Fibroblast of villous mesenchyme (primary cell): ENCODE data around the gene HADH. TPM values are rescaled to one million over a fixed set of nuclear protein-coding genes. Genes with fewer than 3 reads are reported as not detected.

Source experiments
- DNase-seq: peaks from one replicate; pipeline ENCODE4 v3.0.0-alpha.2; 2010; ENCODE audit warnings: low read depth
- H3K4me3 ChIP-seq: 2 replicates; pipeline ENCODE4 v1.5.1; 2011; ENCODE audit warnings: low read depth, mild to moderate bottlenecking, low read length
- total RNA-seq: library from RNA; depleted of rRNA; stranded (reverse); fragments of >200 nt; gene quantifications from 2 replicates; pipeline ENCODE4 v1.2.3, GENCODE V29; 2012
- TF ChIP-seq, protein P1 (sequence below): IDR thresholded peaks from 2 replicates; pipeline ENCODE4 v1.5.1; 2012; ENCODE audit warnings: low read depth, mild to moderate bottlenecking, low read length; ENCODE audit not compliant: insufficient read depth

The HADH gene
- total RNA-seq, 1 donor, result 11.2 TPM

DNA sequence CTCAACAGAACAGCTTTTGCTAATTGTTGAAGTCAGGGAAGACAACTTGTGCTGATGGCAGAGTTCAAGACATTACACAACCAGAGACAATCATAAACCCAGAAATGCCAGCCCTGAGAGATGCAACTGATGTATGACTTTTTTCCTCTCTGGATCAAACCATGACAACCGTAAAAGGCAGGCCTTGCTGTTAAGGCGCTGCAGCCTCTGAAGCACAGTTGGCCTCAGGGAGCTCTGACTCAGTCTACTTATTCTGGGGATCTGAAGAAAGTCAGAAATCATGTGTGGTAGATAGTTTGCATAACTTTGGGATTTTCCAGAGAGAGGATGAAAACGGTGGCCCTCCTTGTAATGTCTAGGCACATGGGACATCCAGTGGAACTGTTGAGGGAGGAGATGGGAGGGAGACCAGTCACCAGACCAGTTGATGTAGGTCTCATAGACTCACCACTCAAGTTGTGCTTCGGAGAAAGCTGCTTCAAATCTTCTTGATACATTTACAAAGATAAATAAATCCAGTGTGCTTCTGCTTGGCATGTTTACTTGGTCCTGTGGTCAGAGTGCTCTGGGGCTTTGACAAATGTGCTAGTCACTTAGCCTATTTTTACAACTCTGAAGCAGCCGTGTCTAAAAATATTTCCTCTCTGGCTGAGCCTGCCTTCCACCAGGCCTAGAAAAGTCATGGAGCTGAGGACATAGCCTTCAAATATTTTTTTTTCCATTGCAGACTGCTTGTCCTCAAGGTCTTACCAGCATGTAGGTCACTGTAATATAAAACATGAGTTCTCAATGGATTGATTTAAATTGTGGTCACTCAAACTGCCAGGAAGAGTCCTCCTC, 7.5 kb downstream of the HADH start:
- TF ChIP-seq, protein P1, sequence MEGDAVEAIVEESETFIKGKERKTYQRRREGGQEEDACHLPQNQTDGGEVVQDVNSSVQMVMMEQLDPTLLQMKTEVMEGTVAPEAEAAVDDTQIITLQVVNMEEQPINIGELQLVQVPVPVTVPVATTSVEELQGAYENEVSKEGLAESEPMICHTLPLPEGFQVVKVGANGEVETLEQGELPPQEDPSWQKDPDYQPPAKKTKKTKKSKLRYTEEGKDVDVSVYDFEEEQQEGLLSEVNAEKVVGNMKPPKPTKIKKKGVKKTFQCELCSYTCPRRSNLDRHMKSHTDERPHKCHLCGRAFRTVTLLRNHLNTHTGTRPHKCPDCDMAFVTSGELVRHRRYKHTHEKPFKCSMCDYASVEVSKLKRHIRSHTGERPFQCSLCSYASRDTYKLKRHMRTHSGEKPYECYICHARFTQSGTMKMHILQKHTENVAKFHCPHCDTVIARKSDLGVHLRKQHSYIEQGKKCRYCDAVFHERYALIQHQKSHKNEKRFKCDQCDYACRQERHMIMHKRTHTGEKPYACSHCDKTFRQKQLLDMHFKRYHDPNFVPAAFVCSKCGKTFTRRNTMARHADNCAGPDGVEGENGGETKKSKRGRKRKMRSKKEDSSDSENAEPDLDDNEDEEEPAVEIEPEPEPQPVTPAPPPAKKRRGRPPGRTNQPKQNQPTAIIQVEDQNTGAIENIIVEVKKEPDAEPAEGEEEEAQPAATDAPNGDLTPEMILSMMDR, result no peak
- H3K4me3 ChIP-seq, result no peak overlapping the region
- DNase-seq, result peak; percentile 83

- TF ChIP-seq, protein P1, result no peak
- H3K4me3 ChIP-seq, result no peak overlapping the region
- DNase-seq, result peak; percentile 62
These were observed 8.1 kb downstream of the HADH start for GRCh38 chr4:107997794-107998193.

DNA sequence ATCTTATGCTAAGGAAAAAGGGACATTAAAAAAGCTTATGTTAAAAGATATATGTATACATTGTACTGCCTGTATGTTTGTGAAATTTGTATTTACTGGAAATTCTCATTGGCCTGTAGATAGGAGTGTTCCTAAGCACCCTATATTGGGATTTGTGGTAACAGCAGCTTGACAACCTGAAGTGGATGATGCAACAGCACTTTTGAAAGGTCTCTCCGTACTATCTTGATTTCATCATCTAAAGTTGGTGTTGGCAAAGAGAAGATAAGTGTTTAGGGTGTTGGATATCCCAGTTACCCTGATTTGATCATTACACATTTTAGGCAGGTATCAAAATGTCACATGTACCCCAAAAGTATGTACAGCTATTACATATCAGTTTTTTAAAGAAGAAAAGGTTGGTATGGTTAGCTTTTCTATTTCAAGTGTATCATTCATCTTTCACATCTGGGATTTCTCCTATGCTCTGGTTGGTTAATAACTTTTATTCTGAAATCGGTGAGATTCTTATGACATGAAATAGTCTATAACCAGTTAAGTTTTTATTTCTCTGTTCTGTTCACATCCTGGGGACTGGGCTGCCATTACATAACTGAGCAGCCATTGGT, 10.3 kb downstream of the HADH start:
- H3K4me3 ChIP-seq, result no peak overlapping the region
- TF ChIP-seq, protein P1, result no peak
- DNase-seq, result peak; percentile 58

- TF ChIP-seq, protein P1, result no peak
- no peak for DNase-seq
- H3K4me3 ChIP-seq, result no peak overlapping the region
These were observed 11.9 kb downstream of the HADH start for GRCh38 chr4:108001540-108002135.

DNA sequence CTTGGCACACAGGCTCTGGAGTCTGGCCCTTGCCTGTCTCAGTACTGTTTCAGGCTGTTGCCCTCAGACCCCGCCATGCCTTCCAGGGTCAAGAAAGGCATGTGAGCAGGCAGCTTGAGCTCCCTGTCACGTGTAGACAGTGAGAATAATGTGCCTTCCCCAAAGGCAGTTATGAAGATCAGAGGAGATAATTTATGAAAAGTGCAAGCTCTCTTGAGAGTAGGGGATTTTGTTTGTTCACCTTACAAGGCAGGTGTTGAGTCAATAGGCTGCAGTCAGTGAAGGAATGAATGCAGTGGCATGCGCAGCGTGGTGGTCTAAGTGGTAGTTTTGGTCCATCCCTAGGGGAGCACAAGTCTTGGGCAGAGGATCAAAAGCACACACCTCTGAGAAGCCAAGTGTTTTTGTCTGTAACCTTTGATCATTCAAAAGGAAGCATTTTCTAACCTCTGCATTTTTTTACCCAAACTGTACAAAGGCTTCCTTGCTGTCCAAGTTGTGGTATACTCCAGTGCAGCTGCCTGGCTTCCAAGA, 14.4 kb downstream of the HADH start:
- TF ChIP-seq, protein P1, result no peak
- no peak overlapping the region for H3K4me3 ChIP-seq
- DNase-seq, result no peak

DNA sequence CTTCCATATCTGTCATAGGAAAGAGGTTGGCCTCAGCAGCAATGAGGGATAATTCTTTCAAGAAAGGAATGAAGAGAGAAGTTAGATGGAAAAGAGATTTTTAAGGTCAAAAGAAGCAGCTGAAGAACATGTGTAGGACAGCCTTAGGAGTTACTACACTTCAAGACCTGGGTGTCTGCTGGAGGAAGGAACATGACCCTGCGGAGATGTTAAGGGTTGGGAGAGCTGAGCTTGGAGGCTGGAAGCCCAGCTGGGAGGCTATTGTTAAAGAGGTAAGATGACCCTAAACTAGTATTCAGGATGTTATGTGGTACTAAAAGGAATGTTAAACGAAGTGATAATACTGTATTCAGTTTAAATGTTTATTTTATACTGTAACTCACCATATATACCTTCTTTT, 15.0 kb downstream of the HADH start:
- TF ChIP-seq, protein P1, result no peak
- no peak overlapping the region for H3K4me3 ChIP-seq

More for the DNA sequence above, 15.0 kb downstream of the HADH start:
- DNase-seq, result no peak
